ENCODE data around the gene NOVA1. TPM values are rescaled to one million over a fixed set of nuclear protein-coding genes. Genes with fewer than 3 reads are reported as not detected.

Gene NOVA1
- total RNA-seq, 1 experiment from 2014 or later: not detected

DNA sequence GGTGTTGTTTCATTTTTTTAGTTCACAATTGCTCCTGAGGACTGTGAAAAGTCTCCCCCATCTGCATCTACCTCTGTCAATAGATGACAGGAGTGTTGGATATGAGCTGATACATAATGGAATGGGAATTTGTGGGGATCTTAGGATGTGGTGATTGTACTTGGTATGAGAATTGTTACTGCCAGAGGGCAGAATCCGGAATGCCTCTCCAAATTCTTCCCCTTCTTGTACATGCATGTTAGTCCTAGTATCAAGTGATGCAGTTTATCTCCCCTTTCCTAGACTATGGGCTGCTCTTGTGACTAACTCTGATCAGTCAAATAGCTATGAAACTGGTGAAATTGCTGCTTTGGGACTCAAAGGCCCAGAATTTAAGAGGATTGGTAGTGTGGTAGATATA is 24.8 kb upstream of the NOVA1 start:
- no peak for ATAC-seq
- Histone ChIP-seq H3K36me3 (ENCODE audit: control insufficient read depth in 1 of 2, insufficient read depth in 2 of 2, low read length in 2 of 2) (no peaks in the 10 kb centered on the region), H3K9me3 (ENCODE audit: control insufficient read depth in 1 of 2, insufficient read depth in 1 of 2, low read depth in 1 of 2, low read length in 2 of 2) (peaks cover 4 to 32% of the 10 kb centered on the region in 2 experiments; a peak in 3 of 4 replicates), H3K4me3 (replicated peaks in 1 of 2; ENCODE audit: low read depth in 1 of 2, low read length in 2 of 2) (no peak overlapping the region), H3K9ac (ENCODE audit: low read length) (no peak overlapping the region), H3K9me2 (ENCODE audit: insufficient read depth) (no peaks in the 10 kb centered on the region), H3K4me1 (ENCODE audit: control insufficient read depth in 1 of 2, insufficient read depth in 2 of 2, low read length in 2 of 2) (no peaks in the 10 kb centered on the region), H4K20me1 (ENCODE audit: insufficient read depth) (no peaks in the 10 kb centered on the region), H3K27me3 (ENCODE audit: insufficient read depth, low read length) (no peaks in the 10 kb centered on the region), H3K79me2 (ENCODE audit: insufficient read depth, low read length) (no peaks in the 10 kb centered on the region), H2AFZ (ENCODE audit: low read depth, low read length, poor library complexity, severe bottlenecking) (no peak overlapping the region), H3K27ac (ENCODE audit: low read depth, low read length) (no peak overlapping the region), H3K4me2 (ENCODE audit: low read length) (no peak overlapping the region)
- no TSS peak for BruUV-seq (replicated peaks)
- intact Hi-C loops (cut with micrococcal nuclease): no loop called here
- no peak for DNase-seq (ENCODE audit: low read depth, low spot score)
- CTCF ChIA-PET: no interaction called here
- POLR2A ChIA-PET: no interaction called here
- RAD21 ChIA-PET (ENCODE audit: low non-redundant PET in 1 of 2, low total read pairs in 2 of 2, uncharacterized antibody in 2 of 2, unreplicated experiment in 2 of 2): no interaction called here
- TF ChIP-seq SRF (IDR thresholded peaks at IDR 0.05; ENCODE audit: low read depth) (no peak), POLR2AphosphoS5 (IDR thresholded peaks at IDR 0.05; ENCODE audit: low read depth, low read length) (no peak), POLR2A (IDR thresholded peaks at IDR 0.05; ENCODE audit: borderline replicate concordance, extremely low read depth, insufficient read depth, insufficient read length) (no peak), RAD21 (IDR thresholded peaks at IDR 0.05; ENCODE audit: low read depth) (no peak)
- TF ChIP-seq, protein P1, sequence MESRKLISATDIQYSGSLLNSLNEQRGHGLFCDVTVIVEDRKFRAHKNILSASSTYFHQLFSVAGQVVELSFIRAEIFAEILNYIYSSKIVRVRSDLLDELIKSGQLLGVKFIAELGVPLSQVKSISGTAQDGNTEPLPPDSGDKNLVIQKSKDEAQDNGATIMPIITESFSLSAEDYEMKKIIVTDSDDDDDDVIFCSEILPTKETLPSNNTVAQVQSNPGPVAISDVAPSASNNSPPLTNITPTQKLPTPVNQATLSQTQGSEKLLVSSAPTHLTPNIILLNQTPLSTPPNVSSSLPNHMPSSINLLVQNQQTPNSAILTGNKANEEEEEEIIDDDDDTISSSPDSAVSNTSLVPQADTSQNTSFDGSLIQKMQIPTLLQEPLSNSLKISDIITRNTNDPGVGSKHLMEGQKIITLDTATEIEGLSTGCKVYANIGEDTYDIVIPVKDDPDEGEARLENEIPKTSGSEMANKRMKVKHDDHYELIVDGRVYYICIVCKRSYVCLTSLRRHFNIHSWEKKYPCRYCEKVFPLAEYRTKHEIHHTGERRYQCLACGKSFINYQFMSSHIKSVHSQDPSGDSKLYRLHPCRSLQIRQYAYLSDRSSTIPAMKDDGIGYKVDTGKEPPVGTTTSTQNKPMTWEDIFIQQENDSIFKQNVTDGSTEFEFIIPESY (IDR thresholded peaks at IDR 0.05; ENCODE audit: extremely low read depth, insufficient replicate concordance, low read length): no peak
- TF ChIP-seq, protein P2, sequence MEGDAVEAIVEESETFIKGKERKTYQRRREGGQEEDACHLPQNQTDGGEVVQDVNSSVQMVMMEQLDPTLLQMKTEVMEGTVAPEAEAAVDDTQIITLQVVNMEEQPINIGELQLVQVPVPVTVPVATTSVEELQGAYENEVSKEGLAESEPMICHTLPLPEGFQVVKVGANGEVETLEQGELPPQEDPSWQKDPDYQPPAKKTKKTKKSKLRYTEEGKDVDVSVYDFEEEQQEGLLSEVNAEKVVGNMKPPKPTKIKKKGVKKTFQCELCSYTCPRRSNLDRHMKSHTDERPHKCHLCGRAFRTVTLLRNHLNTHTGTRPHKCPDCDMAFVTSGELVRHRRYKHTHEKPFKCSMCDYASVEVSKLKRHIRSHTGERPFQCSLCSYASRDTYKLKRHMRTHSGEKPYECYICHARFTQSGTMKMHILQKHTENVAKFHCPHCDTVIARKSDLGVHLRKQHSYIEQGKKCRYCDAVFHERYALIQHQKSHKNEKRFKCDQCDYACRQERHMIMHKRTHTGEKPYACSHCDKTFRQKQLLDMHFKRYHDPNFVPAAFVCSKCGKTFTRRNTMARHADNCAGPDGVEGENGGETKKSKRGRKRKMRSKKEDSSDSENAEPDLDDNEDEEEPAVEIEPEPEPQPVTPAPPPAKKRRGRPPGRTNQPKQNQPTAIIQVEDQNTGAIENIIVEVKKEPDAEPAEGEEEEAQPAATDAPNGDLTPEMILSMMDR (IDR thresholded peaks at IDR 0.05 in 2 of 3, conservative IDR thresholded peaks at IDR 0.05 in 1 of 3; ENCODE audit: borderline replicate concordance in 1 of 3, insufficient read depth in 1 of 3, low read depth in 2 of 3, low read length in 2 of 3): no peak

All from HCT116 (cell line).